Measurements from ENCODE around the gene EFCAB6.

Gene EFCAB6

GRCh38 chr22:43516386-43516785, 295.7 kb downstream of the EFCAB6 start:
- no peak overlapping the region for H3K27ac ChIP-seq
- TF ChIP-seq CTCF (conservative IDR thresholded peaks at IDR 0.05; ENCODE audit: low read depth) = no peak
- CTCF ChIA-PET = no interaction called here
- POLR2A ChIA-PET (ENCODE audit: low non-redundant PET) = no interaction called here
- no peak for DNase-seq (ENCODE audit: low spot score)

DNA sequence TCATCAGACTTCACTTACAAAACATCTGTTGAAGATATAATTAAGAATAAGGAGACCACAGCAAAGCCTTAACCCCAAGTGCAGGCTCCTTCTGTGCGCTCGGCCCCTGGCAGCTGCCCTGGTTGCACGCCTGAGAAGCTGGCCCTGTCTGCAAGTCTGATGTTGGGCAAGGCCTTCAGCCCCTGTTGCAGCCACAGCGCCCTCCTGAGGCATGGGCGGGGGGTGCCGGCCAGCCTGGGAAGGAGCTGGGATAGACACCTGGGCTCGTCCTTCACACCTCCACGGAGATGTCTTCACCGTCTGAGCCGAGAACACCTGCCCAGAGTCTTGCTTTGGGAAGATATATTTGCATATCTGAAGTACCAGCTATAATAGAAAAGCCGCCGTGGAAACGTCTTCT, 296.2 kb downstream of the EFCAB6 start:
- DNase-seq (ENCODE audit: low spot score) = no peak
- TF ChIP-seq CTCF (conservative IDR thresholded peaks at IDR 0.05; ENCODE audit: low read depth) = no peak
- ChIA-PET POLR2A (ENCODE audit: low non-redundant PET) (no interaction called here), CTCF (no interaction called here)
- no peak overlapping the region for H3K27ac ChIP-seq

DNA sequence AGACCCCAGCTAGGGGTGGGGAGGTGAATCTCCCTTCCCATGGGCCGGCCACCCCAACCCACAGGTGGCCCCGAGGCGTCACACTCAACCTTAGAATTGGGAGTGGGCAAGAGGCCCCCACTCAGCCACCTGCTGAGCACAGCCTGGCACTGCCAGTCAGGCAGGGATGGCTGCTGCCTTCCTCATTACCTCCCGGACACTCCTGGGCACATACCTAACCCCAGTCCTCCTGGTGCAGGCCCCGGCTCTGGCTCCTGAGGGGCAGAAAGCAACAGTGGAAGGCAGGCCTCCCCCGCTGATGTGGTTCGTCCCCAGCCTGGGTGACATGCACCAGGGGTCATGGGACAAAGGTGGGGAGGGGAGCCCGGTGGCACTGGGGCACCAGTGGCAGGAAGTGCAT, 296.7 kb downstream of the EFCAB6 start:
- no peak for TF ChIP-seq CTCF (conservative IDR thresholded peaks at IDR 0.05; ENCODE audit: low read depth)
- CTCF ChIA-PET = no interaction called here
- no peak overlapping the region for H3K27ac ChIP-seq
- no peak for DNase-seq (ENCODE audit: low spot score)
- POLR2A ChIA-PET (ENCODE audit: low non-redundant PET) = no interaction called here

- no peak overlapping the region for H3K27ac ChIP-seq
- ChIA-PET CTCF (interaction anchor here (0.7 kb wide), 1 partner anchor 24 kb away, joined by 3 read pairs; no protein-coding TSS in a partner anchor), POLR2A (ENCODE audit: low non-redundant PET) (no interaction called here)
- no peak for DNase-seq (ENCODE audit: low spot score)
- no peak for TF ChIP-seq CTCF (conservative IDR thresholded peaks at IDR 0.05; ENCODE audit: low read depth)
These were observed 297.5 kb downstream of the EFCAB6 start for GRCh38 chr22:43514476-43515157.

DNA sequence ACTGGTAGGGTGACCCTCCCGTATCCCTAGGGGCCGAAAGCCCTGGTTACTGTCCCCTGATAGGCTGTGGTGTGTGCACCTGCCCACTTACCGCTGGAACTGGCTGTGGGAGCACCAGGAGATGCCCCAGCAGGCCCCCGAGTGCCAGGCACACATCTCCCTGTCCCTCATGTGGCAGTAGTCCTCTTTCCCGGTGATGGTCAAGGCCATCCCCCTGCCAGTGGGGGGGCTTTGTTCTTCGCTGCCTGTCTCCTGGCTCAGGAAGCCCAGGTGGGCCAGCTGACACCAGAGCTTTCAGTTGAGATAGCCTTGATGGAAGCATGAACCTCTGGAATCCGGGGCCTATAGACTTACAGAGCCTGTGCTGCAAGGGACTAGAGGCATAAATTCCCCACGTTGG, 299.8 kb downstream of the EFCAB6 start:
- CTCF ChIA-PET = interaction anchor here (0.7 kb wide), 1 partner anchor 20 kb away, joined by 3 read pairs; no protein-coding TSS in a partner anchor

GRCh38 chr22:43511276-43511910, 300.7 kb downstream of the EFCAB6 start:
- peak; percentile 55 for DNase-seq (ENCODE audit: low spot score)
- CTCF ChIA-PET = interaction anchor here (0.7 kb wide), 1 partner anchor 21 kb away, joined by 3 read pairs; no protein-coding TSS in a partner anchor

More for the DNA sequence above, 299.8 kb downstream of the EFCAB6 start:
- H3K27ac ChIP-seq = peak overlapping the region; percentile 71
- POLR2A ChIA-PET (ENCODE audit: low non-redundant PET) = no interaction called here
- TF ChIP-seq CTCF (conservative IDR thresholded peaks at IDR 0.05; ENCODE audit: low read depth) = no peak
- no peak for DNase-seq (ENCODE audit: low spot score)

More at GRCh38 chr22:43511276-43511910, 300.7 kb downstream of the EFCAB6 start:
- peak overlapping the region; percentile 71 for H3K27ac ChIP-seq
- no peak for TF ChIP-seq CTCF (conservative IDR thresholded peaks at IDR 0.05; ENCODE audit: low read depth)
- POLR2A ChIA-PET (ENCODE audit: low non-redundant PET) = no interaction called here

All from RWPE1 (cell line).